Activated gamma-delta T cell treated with anti-CD3 and anti-CD28 coated beads, Interleukin-2, amount 50 U/mL, for 16 hours (primary cell): Measurements from ENCODE around the gene CD2BP2.
"Not testable (repeated sequence)": the region's sequence is repeated elsewhere in the genome, so short reads cannot be mapped to it uniquely, and the experiment has no call there.

Experiments
- DNase-seq: peaks from one replicate; pipeline ENCODE4 v3.0.0-alpha.2; 2020; ENCODE audit warnings: low read depth

The CD2BP2 gene

DNA sequence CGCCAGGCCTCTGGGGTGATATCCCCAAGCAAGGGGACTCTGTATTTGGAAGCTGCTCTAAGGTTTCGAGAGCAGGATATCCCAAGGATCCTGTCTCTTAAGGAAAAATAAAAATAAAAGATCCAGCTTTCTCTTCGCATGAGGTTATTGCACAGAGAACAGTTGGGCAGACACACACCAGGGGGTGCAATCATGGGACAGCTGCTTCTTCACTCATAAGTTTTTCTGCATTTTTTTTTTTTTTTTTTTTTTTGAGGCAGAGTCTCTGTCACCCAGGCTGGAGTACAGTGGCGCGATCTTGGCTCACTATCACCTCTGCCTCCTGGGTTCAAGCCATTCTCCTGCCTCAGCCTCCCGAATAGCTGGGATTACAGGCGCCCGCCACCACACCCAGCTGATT lies 13.1 kb downstream of the CD2BP2 start:
- DNase-seq = not testable (repeated sequence)

DNA sequence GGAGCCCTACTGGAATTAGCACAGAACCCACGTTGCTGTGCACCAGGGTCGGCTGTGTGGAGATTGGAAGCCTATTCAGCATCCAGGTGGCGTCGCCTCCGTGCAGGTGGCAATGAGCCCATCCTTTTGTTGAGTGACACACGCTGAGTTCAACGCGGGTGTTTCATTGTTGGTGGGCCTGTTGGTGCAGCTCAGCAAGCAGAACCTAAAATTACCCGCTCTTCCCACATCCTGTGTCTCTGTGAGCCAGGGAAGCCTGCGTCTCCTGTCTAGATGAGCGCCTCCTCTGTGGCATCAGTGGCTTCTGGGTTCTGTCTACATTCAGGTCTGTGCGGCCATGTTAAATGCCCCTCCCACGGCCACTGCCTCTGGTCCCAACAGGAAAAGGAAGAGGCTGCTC lies 14.5 kb downstream of the CD2BP2 start:
- no peak for DNase-seq

DNA sequence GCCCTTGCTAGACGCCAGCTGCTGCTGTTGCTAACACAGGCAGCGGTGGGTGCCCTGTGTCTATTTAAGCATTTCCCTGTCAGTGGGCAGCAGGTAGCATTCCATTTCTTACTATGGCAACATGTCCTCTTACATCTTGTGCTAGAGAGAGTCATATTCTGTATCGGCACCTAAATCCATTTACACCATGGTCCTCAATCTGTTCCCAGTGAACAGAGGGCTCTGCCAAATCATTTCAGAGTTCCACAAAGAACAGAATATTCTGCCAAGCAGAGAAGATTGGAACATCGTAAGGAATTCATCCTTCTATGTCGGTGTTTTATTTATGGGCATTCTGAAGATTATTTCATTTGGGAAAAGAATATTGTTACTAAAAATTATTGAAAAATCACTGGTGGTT lies 16.4 kb downstream of the CD2BP2 start:
- DNase-seq = not testable (repeated sequence)

DNA sequence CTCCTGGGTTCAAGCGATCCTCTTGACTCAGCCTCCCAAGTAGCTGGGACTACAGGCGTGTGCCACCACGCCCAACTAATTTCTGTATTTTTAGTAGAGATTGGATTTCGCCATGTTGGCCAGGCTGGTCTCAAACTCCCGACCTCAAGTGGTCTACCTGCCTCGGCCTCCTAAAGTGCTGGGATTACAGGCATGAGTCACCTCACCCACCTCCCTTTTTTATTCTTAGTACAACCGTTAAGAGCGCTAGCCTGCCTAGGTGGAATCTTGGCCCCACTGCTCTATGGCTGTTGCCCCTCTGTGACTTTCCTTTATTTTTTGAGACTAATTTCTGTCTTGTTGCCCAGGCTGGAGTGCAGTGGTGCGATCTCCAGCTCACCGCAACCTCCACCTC lies 17.1 kb downstream of the CD2BP2 start:
- DNase-seq = not testable (repeated sequence)

DNA sequence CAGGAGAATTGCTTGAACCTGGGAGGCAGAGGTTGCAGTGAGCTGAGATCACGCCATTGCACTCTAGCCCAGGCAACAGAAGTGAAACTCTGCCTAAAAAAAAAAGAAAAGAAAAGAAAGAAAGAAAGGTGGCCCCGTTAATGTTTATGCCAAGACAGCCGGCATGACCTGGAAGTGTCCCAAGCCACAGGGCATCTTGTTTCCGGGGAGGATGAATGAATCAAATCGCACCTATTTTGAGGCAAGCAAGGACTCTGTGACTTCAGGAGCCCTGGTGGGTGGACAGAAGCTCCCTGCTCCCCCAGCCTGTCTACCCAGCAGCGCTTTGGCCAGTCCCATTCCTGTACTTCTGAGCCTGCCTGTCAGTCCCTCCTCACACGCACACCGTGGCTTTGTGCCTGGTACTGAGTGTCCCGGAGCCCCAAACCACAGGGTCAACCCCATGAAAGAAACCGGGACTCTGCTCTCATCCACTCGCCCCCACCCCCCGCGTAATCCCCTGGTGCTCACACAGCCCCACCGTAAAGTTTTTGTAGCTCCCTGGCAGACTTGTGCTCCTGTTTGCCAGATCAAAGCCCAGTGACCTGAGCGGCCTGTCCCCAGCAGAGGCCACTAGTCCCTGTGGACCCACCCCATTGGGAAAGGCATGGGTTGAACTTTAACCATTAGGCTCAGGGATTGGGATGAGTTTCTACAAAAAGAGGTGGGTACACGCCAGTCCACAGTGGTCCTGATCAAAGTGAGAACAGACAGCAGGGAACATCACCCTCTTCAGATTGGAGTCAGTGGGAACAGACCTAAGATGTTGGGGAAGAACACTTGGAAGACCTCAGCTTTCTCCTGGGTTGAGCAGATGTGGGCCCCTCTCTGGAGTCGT lies 19.3 kb downstream of the CD2BP2 start:
- DNase-seq = no peak

DNA sequence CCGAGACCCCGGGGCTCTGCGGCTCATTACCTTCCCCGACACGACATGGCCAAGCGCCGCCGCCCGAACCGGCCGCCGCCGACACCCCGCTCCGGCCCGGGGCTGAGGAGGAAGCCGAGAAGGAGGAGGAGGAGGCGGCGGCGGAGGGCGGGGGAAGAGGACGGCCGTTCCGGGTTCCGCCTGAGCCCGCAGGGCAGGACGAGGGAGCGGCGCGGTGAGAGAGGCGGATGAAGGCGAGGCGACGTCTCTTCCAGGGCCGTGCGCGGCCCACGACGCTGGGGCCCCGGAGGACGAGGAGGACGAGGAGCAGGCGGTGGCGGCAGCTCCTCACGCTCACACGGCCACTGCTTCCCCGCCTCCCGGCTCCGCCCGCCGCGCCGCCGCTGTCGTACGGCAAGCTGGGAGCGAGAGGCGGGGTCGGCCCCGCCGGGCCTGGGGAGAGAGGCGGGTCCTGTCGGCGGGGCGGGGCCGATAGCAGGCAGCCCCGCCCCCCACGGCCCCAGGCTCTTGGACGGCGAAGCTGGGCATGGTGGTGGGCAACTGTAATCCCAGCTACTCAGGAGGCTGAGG lies 20.0 kb downstream of the CD2BP2 start:
- peak; percentile 69 for DNase-seq

DNA sequence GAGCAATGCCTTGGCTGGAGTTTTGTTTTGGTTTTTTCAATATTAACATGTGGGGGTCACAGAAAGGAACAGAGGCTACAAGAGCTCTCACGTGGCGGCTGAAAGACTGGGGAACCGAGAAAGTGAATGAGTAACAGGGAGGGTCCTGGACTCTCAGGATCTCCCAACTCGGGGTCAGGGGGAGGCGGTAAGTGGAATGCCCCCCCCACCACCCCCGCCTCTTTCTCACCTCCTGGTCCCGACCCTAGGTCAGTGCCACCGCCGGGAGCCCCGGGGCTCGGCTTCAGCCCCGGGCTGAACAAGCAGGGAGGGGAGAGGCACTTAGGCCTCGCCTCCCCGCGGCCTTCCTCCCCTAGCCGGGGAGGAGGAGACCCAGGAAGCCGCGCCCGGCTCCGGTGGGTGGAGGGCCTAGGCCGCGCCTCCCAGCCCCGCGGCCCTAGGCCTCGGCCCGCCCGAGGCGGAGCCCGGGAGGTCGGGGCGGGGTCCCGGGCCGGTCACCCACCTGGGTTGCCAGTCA lies 20.6 kb downstream of the CD2BP2 start:
- DNase-seq = peak; percentile 78

DNA sequence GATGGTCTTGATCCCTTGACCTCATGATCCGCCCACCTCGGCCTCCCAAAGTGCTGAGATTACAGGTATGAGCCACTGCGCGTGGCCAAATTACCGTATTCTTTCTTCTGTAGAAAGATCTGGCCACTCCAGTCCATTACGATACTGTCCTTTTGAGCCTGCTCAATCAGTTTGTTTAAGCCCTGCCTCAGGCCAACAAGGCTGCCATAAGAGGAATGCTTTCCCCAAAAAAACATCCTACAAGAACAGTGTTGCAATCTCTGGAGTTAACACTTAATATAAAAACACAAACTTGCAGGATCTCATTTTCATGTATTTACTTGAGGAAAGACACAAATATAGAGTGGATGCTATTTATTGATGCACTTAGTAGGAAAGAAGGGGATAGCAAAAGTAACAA lies 30.9 kb downstream of the CD2BP2 start:
- not testable (repeated sequence) for DNase-seq

DNA sequence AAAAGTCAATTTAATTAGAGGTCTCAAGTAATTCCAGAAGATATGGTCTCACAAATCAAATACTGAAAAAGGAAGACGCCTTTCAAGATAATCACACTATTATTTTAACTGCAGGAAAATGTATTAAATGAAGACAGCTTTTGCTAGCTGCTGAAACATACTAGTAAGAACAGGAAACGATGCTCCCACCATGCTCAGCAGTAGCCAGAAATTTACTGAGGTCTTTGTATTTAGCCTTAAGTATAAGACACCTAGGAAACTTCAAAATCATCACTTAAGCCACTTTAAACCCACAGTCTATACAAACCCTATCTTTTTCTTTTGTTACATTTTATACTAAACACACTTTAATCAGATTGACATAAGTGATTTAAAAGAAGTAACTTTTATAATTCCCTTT lies 36.5 kb downstream of the CD2BP2 start:
- not testable (repeated sequence) for DNase-seq

DNA sequence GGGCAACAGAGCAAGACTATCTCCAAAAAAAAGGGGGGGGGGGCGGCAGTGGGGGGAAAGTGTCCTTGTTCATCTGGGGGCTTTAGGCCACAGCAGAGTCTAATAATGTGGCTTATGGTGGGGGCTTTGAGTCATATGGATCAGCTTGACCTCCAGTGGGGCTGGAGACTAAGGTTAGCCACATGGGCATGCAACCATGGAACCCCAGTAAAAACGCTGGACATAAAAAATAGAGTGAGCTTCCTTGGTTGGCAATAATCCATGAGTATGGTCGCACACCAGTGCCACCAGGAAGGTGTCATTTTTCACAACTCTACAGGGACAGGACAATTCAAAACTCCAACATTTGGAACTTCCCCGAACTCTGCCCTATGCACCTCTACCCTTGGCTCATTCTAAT lies 44.2 kb downstream of the CD2BP2 start:
- not testable (repeated sequence) for DNase-seq

DNA sequence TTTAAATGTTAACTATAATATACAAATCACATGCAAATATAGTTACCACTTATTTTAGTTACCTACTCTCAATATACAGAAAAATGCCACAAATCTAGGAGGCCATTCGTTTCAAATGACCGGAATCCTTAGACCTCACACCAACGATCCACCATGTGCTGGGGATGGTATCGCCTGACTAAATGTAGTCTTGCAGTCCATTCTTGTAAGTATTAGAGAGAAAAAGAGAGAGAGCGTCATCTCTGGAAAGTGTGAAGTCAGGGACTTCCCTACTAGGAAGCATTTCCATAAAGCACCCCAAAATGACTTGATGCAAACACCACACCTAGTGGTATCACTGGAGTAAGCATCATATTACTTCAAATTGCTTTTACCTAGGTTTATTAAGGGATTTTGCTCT lies 45.9 kb downstream of the CD2BP2 start:
- not testable (repeated sequence) for DNase-seq
